ENCODE results near the gene FOSB. TPM values are rescaled to one million over a fixed set of nuclear protein-coding genes. Genes with fewer than 3 reads are reported as not detected.

FOSB gene
- total and polyA plus RNA-seq, 9 of the 15 experiments (the other 6 are each of a cell fraction or from before 2014, with no cell fraction given), result 0.11 to 2.7 (median 0.73) TPM

- TF ChIP-seq AFF4 (CRISPR knock-in tag; IDR thresholded peaks at IDR 0.05) (no peak; the same call in 1 of the 2 replicates), DMBX1 (CRISPR knock-in tag; IDR thresholded peaks at IDR 0.05; ENCODE audit: borderline replicate concordance) (no peak), JUND (IDR thresholded peaks at IDR 0.05; ENCODE audit: borderline replicate concordance, low read depth, low read length) (no peak), JUND (tag; IDR thresholded peaks at IDR 0.05; ENCODE audit: borderline replicate concordance, low read depth, low read length) (peak; percentile 27; the same call in 1 of the 3 replicates), ZNF449 (CRISPR knock-in tag; IDR thresholded peaks at IDR 0.05) (no peak), TGIF2 (CRISPR knock-in tag; IDR thresholded peaks at IDR 0.05) (no peak), ZNF586 (CRISPR knock-in tag; conservative IDR thresholded peaks at IDR 0.05) (no peak), ZNF212 (CRISPR knock-in tag; IDR thresholded peaks at IDR 0.05) (no peak), TEAD4 (IDR thresholded peaks at IDR 0.05; ENCODE audit: low read length) (no peak), TEAD4 (CRISPR knock-in tag; IDR thresholded peaks at IDR 0.05; ENCODE audit: borderline replicate concordance) (no peak), HNRNPH1 (optimal IDR thresholded peaks at IDR 0.05; ENCODE audit: low read depth, low read length) (no peak), PHB (CRISPR knock-in tag; IDR thresholded peaks at IDR 0.05) (no peak), SETDB1 (IDR thresholded peaks at IDR 0.05; ENCODE audit: low read length) (no peak), YY1 (IDR thresholded peaks at IDR 0.05; ENCODE audit: borderline replicate concordance in 1 of 3, control insufficient read depth in 1 of 3, extremely low read depth in 1 of 3, insufficient read depth in 3 of 3, insufficient read length in 1 of 3, insufficient replicate concordance in 2 of 3, low read depth in 1 of 3, low read length in 2 of 3) (no peak), USF1 (CRISPR knock-in tag; IDR thresholded peaks at IDR 0.05) (no peak), MXI1 (IDR thresholded peaks at IDR 0.05; ENCODE audit: low read depth, low read length) (no peak), HINFP (tag; conservative IDR thresholded peaks at IDR 0.05; ENCODE audit: low read depth) (no peak), ZNF408 (CRISPR knock-in tag; IDR thresholded peaks at IDR 0.05; ENCODE audit: low read depth) (no peak)
Measured at GRCh38 chr19:45428384-45429231, 39.2 kb upstream of the FOSB start (continued).
